ENCODE data around the gene PNLDC1.

DNA sequence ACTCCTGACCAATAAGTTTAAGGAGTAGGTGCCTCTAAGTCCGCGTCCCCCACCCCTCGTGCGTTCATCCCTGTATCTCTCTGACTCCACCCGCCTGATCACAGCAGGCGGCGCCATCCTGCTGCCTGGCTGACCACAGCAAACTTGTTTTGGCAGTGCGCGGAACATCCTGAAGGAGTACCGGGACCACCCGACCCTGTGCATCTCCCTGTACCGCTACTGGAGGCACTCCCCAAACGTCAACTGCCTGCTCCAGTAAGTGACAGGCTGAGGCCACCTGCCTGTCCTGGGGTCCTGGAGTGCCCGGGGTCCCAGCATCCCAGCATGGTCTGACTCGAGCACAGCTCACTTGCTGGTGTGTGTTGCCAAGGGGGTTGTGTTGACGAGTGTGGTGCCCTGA, 19.0 kb downstream of the PNLDC1 start:
- TF ChIP-seq POLR2AphosphoS5 (IDR thresholded peaks at IDR 0.05; ENCODE audit: low read depth, low read length) = no peak
- no peak for TF ChIP-seq TAF1 (IDR thresholded peaks at IDR 0.05; ENCODE audit: borderline replicate concordance, low read depth, low read length)
